ENCODE results near the gene THTPA.

THTPA gene

GRCh38 chr14:23521785-23522640 lies 34.1 kb upstream of the THTPA start:
- TF ChIP-seq POLR2AphosphoS5 (IDR thresholded peaks at IDR 0.05; ENCODE audit: low read depth, low read length) (no peak), REST (IDR thresholded peaks at IDR 0.05; ENCODE audit: insufficient read depth in 1 of 2, low read depth in 2 of 2, low read length in 2 of 2) (no peak), FOXP2 (optimal IDR thresholded peaks at IDR 0.05; ENCODE audit: borderline replicate concordance, extremely low read depth, extremely low read length, insufficient read depth) (no peak), SIN3A (IDR thresholded peaks at IDR 0.05; ENCODE audit: borderline replicate concordance, insufficient read depth, low read length) (no peak), TAF1 (IDR thresholded peaks at IDR 0.05; ENCODE audit: borderline replicate concordance, insufficient read depth, low read length) (no peak)

- TF ChIP-seq TAF1 (IDR thresholded peaks at IDR 0.05; ENCODE audit: borderline replicate concordance, insufficient read depth, low read length) (no peak), FOXP2 (optimal IDR thresholded peaks at IDR 0.05; ENCODE audit: borderline replicate concordance, extremely low read depth, extremely low read length, insufficient read depth) (no peak), SIN3A (IDR thresholded peaks at IDR 0.05; ENCODE audit: borderline replicate concordance, insufficient read depth, low read length) (no peak), POLR2AphosphoS5 (IDR thresholded peaks at IDR 0.05; ENCODE audit: low read depth, low read length) (no peak)
Measured at GRCh38 chr14:23522643-23523198, 33.4 kb upstream of the THTPA start.

- no peak for TF ChIP-seq TAF1 (IDR thresholded peaks at IDR 0.05; ENCODE audit: borderline replicate concordance, insufficient read depth, low read length)
- no peak for TF ChIP-seq SIN3A (IDR thresholded peaks at IDR 0.05; ENCODE audit: borderline replicate concordance, insufficient read depth, low read length)
- TF ChIP-seq FOXP2 (optimal IDR thresholded peaks at IDR 0.05; ENCODE audit: borderline replicate concordance, extremely low read depth, extremely low read length, insufficient read depth): no peak
- no peak for TF ChIP-seq POLR2AphosphoS5 (IDR thresholded peaks at IDR 0.05; ENCODE audit: low read depth, low read length)
- no peak for TF ChIP-seq REST (IDR thresholded peaks at IDR 0.05; ENCODE audit: insufficient read depth in 1 of 2, low read depth in 2 of 2, low read length in 2 of 2)
Measured at GRCh38 chr14:23523229-23524016, 32.6 kb upstream of the THTPA start.

- no peak for TF ChIP-seq REST (IDR thresholded peaks at IDR 0.05; ENCODE audit: insufficient read depth in 1 of 2, low read depth in 2 of 2, low read length in 2 of 2)
- no peak for TF ChIP-seq SIN3A (IDR thresholded peaks at IDR 0.05; ENCODE audit: borderline replicate concordance, insufficient read depth, low read length)
- no peak for TF ChIP-seq FOXP2 (optimal IDR thresholded peaks at IDR 0.05; ENCODE audit: borderline replicate concordance, extremely low read depth, extremely low read length, insufficient read depth)
- TF ChIP-seq POLR2AphosphoS5 (IDR thresholded peaks at IDR 0.05; ENCODE audit: low read depth, low read length): no peak
- no peak for TF ChIP-seq TAF1 (IDR thresholded peaks at IDR 0.05; ENCODE audit: borderline replicate concordance, insufficient read depth, low read length)
Measured at GRCh38 chr14:23524954-23525353, 31.1 kb upstream of the THTPA start.

- no peak for TF ChIP-seq SIN3A (IDR thresholded peaks at IDR 0.05; ENCODE audit: borderline replicate concordance, insufficient read depth, low read length)
- no peak for TF ChIP-seq TAF1 (IDR thresholded peaks at IDR 0.05; ENCODE audit: borderline replicate concordance, insufficient read depth, low read length)
- no peak for TF ChIP-seq POLR2AphosphoS5 (IDR thresholded peaks at IDR 0.05; ENCODE audit: low read depth, low read length)
- TF ChIP-seq REST (IDR thresholded peaks at IDR 0.05; ENCODE audit: insufficient read depth in 1 of 2, low read depth in 2 of 2, low read length in 2 of 2): no peak
- no peak for TF ChIP-seq FOXP2 (optimal IDR thresholded peaks at IDR 0.05; ENCODE audit: borderline replicate concordance, extremely low read depth, extremely low read length, insufficient read depth)
Measured at GRCh38 chr14:23525611-23526010, 30.5 kb upstream of the THTPA start.

Data from PFSK-1 (cell line).